Measurements from ENCODE around the gene RABGAP1L. TPM values are rescaled to one million over a fixed set of nuclear protein-coding genes. Genes with fewer than 3 reads are reported as not detected.

RABGAP1L gene
- total RNA-seq, 1 experiment from 2014 or later, result 29.3 TPM

DNA sequence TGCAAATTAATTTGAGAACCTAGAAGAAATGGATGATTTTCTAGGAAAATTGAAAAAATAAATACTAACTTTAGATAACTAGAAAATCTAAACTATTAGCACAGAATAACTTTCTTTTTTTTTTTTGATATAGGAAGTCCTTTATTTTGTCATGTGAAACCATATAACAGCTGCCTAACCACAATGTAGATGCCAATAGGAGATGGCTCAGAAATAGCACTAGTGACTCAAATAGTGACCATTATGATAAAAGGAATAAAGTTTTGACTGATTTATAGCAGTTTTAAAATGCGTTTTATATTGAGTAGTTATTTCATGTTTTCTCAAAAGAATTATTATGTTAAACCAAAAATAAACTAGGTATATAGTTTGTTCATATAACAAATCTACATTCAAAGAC is 682.4 kb downstream of the RABGAP1L start:
- no peaks in the 10 kb centered on the region for H3K9me3 ChIP-seq (ENCODE audit: control insufficient read depth in 1 of 2, insufficient read depth in 1 of 2, low read depth in 1 of 2, low read length in 2 of 2)
- no TSS peak for BruUV-seq (replicated peaks)
- ATAC-seq (no peak), DNase-seq (ENCODE audit: low read depth, low spot score) (no peak)
- H4K20me1 ChIP-seq (ENCODE audit: insufficient read depth), result no peaks in the 10 kb centered on the region
- H3K27me3 ChIP-seq (ENCODE audit: insufficient read depth, low read length), result no peaks in the 10 kb centered on the region
- no peak overlapping the region for H2AFZ ChIP-seq (ENCODE audit: low read depth, low read length, poor library complexity, severe bottlenecking)
- intact Hi-C loops (cut with micrococcal nuclease), result no loop called here
- ChIA-PET POLR2A (no interaction called here), RAD21 (ENCODE audit: low non-redundant PET in 1 of 2, low total read pairs in 2 of 2, uncharacterized antibody in 2 of 2, unreplicated experiment in 2 of 2) (no interaction called here), CTCF (no interaction called here)
- H3K79me2 ChIP-seq (ENCODE audit: insufficient read depth, low read length), result no peaks in the 10 kb centered on the region
- H3K4me3 ChIP-seq (replicated peaks in 1 of 2; ENCODE audit: low read depth in 1 of 2, low read length in 2 of 2), result no peak overlapping the region
- peaks cover 0 to 5% of the 10 kb centered on the region in 2 experiments; a peak in 1 of 4 replicates for H3K4me1 ChIP-seq (ENCODE audit: control insufficient read depth in 1 of 2, insufficient read depth in 2 of 2, low read length in 2 of 2)
- H3K9me2 ChIP-seq (ENCODE audit: insufficient read depth), result no peaks in the 10 kb centered on the region; the same call in 1 of the 2 replicates
- no peak overlapping the region for H3K27ac ChIP-seq (ENCODE audit: low read depth, low read length)
- H3K4me2 ChIP-seq (ENCODE audit: low read length), result no peak overlapping the region
- H3K9ac ChIP-seq (ENCODE audit: low read length), result no peak overlapping the region
- TF ChIP-seq RAD21 (IDR thresholded peaks at IDR 0.05; ENCODE audit: low read depth) (no peak), POLR2AphosphoS5 (IDR thresholded peaks at IDR 0.05; ENCODE audit: low read depth, low read length) (no peak), YY1 (IDR thresholded peaks at IDR 0.05; ENCODE audit: extremely low read depth, insufficient replicate concordance, low read depth, low read length) (no peak), SRF (IDR thresholded peaks at IDR 0.05; ENCODE audit: low read depth) (no peak), ZFX (IDR thresholded peaks at IDR 0.05) (no peak), CBX3 (IDR thresholded peaks at IDR 0.05; ENCODE audit: low read depth) (no peak), EGR1 (IDR thresholded peaks at IDR 0.05; ENCODE audit: low read depth) (no peak), ZNF274 (IDR thresholded peaks at IDR 0.05; ENCODE audit: low read depth, low read length) (no peak), CEBPB (IDR thresholded peaks at IDR 0.05; ENCODE audit: low read depth) (no peak), POLR2A (IDR thresholded peaks at IDR 0.05; ENCODE audit: borderline replicate concordance, extremely low read depth, insufficient read depth, insufficient read length) (no peak), ELF1 (IDR thresholded peaks at IDR 0.05; ENCODE audit: borderline replicate concordance, low read depth) (no peak), EZH2phosphoT487 (IDR thresholded peaks at IDR 0.05; ENCODE audit: borderline replicate concordance) (no peak)
- TF ChIP-seq, protein P1, sequence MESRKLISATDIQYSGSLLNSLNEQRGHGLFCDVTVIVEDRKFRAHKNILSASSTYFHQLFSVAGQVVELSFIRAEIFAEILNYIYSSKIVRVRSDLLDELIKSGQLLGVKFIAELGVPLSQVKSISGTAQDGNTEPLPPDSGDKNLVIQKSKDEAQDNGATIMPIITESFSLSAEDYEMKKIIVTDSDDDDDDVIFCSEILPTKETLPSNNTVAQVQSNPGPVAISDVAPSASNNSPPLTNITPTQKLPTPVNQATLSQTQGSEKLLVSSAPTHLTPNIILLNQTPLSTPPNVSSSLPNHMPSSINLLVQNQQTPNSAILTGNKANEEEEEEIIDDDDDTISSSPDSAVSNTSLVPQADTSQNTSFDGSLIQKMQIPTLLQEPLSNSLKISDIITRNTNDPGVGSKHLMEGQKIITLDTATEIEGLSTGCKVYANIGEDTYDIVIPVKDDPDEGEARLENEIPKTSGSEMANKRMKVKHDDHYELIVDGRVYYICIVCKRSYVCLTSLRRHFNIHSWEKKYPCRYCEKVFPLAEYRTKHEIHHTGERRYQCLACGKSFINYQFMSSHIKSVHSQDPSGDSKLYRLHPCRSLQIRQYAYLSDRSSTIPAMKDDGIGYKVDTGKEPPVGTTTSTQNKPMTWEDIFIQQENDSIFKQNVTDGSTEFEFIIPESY (IDR thresholded peaks at IDR 0.05; ENCODE audit: extremely low read depth, insufficient replicate concordance, low read length), result no peak
- TF ChIP-seq, protein P2, sequence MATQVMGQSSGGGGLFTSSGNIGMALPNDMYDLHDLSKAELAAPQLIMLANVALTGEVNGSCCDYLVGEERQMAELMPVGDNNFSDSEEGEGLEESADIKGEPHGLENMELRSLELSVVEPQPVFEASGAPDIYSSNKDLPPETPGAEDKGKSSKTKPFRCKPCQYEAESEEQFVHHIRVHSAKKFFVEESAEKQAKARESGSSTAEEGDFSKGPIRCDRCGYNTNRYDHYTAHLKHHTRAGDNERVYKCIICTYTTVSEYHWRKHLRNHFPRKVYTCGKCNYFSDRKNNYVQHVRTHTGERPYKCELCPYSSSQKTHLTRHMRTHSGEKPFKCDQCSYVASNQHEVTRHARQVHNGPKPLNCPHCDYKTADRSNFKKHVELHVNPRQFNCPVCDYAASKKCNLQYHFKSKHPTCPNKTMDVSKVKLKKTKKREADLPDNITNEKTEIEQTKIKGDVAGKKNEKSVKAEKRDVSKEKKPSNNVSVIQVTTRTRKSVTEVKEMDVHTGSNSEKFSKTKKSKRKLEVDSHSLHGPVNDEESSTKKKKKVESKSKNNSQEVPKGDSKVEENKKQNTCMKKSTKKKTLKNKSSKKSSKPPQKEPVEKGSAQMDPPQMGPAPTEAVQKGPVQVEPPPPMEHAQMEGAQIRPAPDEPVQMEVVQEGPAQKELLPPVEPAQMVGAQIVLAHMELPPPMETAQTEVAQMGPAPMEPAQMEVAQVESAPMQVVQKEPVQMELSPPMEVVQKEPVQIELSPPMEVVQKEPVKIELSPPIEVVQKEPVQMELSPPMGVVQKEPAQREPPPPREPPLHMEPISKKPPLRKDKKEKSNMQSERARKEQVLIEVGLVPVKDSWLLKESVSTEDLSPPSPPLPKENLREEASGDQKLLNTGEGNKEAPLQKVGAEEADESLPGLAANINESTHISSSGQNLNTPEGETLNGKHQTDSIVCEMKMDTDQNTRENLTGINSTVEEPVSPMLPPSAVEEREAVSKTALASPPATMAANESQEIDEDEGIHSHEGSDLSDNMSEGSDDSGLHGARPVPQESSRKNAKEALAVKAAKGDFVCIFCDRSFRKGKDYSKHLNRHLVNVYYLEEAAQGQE (IDR thresholded peaks at IDR 0.05; ENCODE audit: low read depth), result no peak
- TF ChIP-seq, protein P3, sequence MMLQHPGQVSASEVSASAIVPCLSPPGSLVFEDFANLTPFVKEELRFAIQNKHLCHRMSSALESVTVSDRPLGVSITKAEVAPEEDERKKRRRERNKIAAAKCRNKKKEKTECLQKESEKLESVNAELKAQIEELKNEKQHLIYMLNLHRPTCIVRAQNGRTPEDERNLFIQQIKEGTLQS (IDR thresholded peaks at IDR 0.05), result no peak
- no peaks in the 10 kb centered on the region for H3K36me3 ChIP-seq (ENCODE audit: control insufficient read depth in 1 of 2, insufficient read depth in 2 of 2, low read length in 2 of 2)

Data from HCT116 (cell line).